HG02885 (cell line): ENCODE measurements around the gene MEIOSIN.
"Not testable (repeated sequence)": the region's sequence is repeated elsewhere in the genome, so short reads cannot be mapped to it uniquely, and the experiment has no call there.

Experiments used
- ATAC-seq: cut with Tn5 transposase; IDR thresholded peaks from one replicate; pipeline ENCODE4 v1.9.1; 2021; ENCODE audit warnings: mild to moderate bottlenecking; ENCODE audit not compliant: unreplicated experiment, poor library complexity

Gene MEIOSIN

GRCh38 chr19:45717983-45718650, 15.1 kb upstream of the MEIOSIN start:
- ATAC-seq: no peak

DNA sequence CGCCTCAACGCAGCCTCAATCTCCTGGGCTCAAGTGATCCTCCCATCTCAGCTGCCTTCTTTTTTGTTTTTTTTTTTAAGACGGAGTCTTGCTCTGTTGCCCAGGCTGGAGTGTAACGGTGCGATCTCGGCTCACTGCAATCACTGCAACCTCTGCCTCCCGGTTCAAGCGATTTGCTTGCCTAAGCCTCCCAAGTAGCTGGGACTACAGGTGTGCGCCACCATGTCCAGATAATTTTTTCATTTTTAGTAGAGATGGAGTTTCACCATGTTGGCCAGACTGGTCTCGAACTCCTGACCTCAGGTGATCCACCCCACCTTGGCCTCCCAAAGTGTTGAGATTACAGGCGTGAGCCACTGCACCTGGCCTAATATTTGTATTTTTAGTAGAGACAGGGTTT, 13.2 kb upstream of the MEIOSIN start:
- not testable (repeated sequence) for ATAC-seq

DNA sequence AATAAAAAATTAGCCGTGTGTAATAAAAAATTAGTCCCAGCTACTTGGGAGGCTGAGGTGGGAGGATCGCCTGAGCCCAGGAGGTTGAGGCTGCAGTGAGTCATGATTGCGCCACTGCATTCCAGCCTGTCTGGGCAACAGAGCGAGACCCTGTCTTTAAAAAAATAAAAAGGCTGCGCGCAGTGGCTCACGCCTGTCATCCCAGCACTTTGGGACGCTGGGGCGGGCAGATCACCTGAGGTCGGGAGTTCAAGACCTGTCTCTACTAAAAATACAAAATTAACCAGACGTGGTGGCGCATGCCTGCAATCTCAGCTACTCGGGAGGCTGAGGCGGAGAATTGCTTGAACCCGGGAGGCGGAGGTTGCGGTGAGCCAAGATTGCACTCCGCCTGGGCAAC, 4.6 kb upstream of the MEIOSIN start:
- not testable (repeated sequence) for ATAC-seq

GRCh38 chr19:45729800-45730290, 3.4 kb upstream of the MEIOSIN start:
- ATAC-seq: no peak

DNA sequence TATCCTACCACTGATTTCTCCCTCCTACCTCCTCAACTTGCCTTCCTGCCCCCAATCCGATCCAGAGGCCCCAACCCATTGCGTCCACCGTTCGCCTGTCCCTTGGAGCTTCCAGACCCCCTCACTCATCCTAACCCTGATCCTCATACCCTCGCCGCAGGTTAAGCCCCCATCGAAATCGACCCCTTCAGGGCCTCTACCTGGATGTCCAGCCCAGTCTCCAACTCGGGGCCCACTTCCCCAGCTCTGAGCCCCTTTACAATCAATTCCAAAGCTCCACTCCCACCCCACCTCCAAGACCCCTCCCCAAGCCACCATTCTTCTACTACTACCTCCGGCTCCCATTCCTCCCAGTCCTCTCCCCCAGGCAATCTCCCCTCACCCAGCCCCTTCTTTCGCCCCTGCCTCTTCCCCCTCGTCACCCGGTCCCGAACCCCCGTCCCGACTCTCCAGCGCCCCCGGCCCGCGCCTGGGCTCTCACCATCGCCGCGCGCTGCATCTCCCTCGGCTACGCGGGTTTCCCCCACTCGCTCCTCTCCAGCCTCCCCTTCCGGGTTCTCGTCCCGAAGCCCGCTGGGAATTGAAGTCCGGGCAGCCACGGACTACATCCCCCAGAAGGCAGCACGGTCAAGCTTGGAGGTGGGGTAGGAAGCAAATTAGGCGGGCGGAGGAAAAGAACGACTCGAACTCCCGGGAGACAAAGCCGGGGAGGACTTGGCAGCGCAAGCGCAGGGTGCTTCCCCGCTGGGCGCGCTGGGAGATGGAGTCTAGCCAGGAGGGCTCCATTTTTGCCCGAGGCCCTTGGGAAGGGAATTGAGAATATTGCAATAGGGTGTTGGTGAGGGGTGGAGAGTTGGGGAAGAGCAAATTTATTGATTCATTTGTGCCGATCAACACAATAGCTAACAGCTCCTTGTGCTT, 2.6 kb upstream of the MEIOSIN start, which contains the start of gene FBXO46:
TSS of gene FBXO46 (minus strand) at position 529 of the 921 bp plus-strand sequence. CDS start 17,401 bp downstream, outside the sequence.
- peak; percentile 94 for ATAC-seq

GRCh38 chr19:45739498-45740439, 6.5 kb downstream of the MEIOSIN start:
- no peak for ATAC-seq

- ATAC-seq: no peak
Observed at GRCh38 chr19:45742969-45743368, 9.7 kb downstream of the MEIOSIN start.

DNA sequence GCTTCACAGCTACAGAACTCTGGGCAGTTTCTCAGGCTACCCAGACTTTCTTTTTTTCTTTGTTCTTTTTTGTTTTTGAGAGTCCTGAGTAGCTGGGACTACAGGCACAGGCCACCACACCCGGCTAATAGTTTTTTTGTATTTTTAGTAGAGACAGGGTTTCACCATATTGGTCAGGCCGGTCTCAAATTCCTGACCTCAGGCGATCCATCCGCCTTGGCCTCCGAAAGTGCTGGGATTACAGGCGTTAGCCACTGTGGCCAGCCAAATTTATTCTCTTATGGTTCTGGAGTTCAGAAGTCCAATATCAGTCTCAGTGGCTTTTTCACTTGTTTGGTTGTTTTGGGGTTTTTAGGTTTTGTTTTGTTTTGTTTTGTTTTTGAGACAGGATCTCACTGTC, 12.4 kb downstream of the MEIOSIN start:
- no peak for ATAC-seq

DNA sequence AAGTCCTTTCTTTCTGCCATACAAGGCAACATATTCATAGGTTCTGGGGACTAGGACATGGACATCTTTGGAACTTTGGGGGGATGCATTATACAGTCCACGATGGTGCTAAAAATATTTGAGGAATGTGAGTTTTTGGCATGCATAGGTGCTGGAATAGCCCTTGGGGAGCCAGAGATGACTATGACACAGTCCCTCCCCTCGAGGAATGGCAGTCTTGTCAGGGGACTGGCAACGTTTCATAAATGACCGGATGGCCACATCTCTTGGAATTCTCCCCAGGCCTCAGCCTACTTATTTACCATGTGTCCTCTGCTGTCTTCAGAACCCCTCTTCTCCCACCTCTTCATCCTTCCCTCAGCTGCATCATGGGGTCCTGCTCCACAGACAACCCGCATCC, 13.6 kb downstream of the MEIOSIN start:
- ATAC-seq: no peak

DNA sequence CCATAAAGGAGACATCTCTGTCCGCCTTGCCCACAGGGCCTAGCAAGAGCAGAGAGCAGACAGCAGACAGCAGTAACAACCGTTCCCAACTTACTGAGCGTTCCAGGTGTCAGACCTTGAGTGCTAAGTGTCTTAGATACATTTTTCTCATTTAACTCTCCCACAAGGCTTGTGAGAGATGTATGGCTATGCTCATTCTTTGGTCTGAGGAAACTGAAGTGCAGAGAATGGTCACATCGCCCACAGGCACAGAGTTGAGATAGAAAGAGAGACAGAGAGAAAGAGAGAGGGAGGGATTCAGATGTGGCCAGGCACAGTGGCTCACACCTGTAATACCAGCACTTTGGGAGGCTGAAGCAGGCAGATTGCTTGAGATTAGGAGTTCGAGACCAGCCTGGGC, 14.3 kb downstream of the MEIOSIN start:
- no peak for ATAC-seq

DNA sequence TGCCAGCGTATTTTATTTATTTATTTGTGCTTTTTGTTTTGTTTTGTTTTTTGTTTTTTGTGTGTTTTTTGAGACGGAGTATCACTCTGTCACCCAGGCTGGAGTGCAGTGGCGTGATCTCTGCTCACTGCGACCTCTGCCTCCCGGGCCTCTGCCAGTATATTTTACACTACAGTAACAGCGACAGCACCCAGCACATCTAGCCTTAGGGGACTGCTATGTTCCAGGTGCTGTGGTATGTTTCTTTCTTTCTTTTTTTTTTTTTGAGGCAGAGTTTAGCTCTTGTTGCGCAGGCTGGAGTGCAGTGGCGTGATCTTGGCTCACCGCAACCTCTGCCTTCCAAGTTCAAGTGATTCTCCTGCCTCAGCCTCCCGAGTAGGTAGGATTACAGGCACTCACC, 18.2 kb downstream of the MEIOSIN start:
- not testable (repeated sequence) for ATAC-seq

DNA sequence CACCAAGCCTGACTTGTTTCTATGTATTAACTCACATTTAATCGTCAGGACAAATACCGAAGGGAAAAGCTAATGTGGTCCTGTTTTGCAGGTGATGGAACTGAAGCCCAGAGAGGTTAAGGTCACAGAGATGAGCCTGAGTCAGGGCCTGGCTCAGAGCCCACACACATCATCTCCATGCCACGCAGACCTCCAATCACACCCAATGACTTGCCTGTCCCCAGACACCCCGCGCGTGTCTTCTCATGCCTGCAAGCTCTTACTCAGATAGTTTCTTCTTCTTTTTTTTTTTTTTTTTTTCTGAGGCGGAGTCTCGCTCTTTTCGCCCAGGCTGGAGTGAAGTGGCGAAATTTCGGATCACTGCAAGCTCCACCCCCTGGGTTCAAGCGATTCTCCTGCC, 19.4 kb downstream of the MEIOSIN start:
- no peak for ATAC-seq

DNA sequence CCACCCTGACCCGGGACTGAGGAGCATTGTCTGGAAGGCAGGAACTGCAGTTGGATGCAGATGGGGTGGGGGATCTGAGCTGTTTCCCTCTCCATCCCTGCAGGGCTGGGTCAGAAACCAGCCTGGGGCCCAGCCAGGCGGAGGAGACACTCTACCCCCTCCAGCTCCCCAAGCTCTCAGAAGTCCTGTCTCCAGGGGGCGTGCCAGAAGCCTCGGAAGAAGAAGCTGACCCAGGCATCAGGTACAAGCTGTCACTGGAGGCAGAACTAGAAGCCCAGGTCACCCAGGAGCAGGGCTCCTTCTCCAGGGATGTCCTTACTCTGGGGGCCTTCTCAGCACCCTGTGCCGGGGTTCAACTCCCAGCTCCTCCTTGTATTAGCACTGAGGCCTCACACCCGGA, 20.3 kb downstream of the MEIOSIN start:
- ATAC-seq: no peak

GRCh38 chr19:45754323-45754722, 21.1 kb downstream of the MEIOSIN start:
- ATAC-seq: no peak

- ATAC-seq: no peak
Observed at GRCh38 chr19:45757695-45758094, 24.5 kb downstream of the MEIOSIN start.

GRCh38 chr19:45758921-45759320, 25.7 kb downstream of the MEIOSIN start:
- no peak for ATAC-seq

DNA sequence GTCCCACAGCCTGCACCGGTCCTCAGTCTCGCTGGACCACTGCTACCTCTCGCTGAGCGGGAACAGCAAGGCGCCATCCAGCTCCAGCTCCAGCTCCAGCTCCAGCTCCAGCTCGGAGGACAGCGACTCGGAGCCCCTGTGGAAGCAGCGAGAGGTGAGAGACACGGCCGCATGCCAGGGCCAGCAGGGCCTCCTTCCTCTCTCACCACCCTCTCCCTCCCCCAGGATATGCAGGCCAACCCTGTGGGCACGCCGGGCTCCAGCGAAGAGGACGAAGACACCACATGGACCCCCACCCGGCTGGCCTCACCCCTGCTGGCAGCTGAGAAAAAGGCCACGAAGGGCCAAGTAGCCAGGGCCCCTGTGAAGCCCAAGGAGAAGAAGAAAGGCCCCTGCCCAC, 28.5 kb downstream of the MEIOSIN start:
- ATAC-seq: no peak

DNA sequence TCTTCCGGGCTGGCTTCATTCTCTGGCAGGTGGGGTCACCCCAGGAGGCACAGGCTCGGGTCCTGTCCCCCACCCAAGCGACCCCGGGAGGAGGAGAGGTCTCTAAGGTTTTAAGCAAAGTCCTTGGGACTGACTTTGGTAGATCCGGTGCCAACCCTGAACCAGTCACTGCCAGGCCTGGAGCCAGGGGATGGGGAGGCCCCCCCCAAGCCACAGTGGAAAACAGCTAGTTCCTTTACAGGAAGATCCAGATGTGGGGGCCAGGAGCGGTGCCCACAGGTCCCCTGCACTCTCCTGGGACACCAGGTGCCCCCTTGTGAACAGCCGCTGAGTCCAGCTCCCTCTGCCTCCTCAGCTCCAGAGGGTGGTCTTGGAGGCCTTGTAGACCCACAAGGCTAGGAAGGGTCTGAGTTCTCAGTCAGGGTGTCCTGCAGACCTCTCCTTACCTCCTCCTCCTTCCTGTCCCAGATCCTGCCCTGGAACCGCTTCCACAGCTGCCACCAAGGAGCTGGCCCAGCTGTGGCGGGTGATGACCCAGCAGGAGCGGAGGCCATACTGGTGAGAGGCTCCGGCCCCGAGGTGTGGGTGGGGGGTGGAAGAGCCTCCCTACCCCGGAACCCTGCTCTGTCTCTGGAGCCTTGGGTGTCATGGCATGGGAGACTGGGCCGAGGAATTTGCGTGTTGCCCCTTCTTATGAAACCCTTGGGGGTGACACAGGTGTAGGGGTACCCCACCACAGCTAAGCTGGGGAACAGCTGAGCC, 29.8 kb downstream of the MEIOSIN start:
- ATAC-seq: no peak

- no peak for ATAC-seq
Observed at GRCh38 chr19:45763691-45764294, 30.6 kb downstream of the MEIOSIN start.
